Mammary epithelial cell (primary cell): ENCODE measurements around the gene TARBP1.

Experiments used
- EZH2 ChIP-seq: IDR thresholded peaks from 2 replicates; pipeline ENCODE4 v1.6.1; 2012; ENCODE audit warnings: low read length, inconsistent platforms, borderline replicate concordance
- TF ChIP-seq, protein P1 (sequence below), 2 donors: IDR thresholded peaks in 1 of 2; conservative IDR thresholded peaks in 1 of 2; 2 replicates each; pipeline ENCODE4 v1.5.1; 2011 to 2012; ENCODE audit warnings: inconsistent platforms in 2 of 2, low read length in 2 of 2, mild to moderate bottlenecking in 2 of 2, control low read depth in 1 of 2, low read depth in 1 of 2; ENCODE audit not compliant: insufficient read depth in 1 of 2; ENCODE audit errors: extremely low read depth in 1 of 2

GRCh38 chr1:234500269-234500668 lies 21.3 kb upstream of the TARBP1 start:
- TF ChIP-seq, protein P1, sequence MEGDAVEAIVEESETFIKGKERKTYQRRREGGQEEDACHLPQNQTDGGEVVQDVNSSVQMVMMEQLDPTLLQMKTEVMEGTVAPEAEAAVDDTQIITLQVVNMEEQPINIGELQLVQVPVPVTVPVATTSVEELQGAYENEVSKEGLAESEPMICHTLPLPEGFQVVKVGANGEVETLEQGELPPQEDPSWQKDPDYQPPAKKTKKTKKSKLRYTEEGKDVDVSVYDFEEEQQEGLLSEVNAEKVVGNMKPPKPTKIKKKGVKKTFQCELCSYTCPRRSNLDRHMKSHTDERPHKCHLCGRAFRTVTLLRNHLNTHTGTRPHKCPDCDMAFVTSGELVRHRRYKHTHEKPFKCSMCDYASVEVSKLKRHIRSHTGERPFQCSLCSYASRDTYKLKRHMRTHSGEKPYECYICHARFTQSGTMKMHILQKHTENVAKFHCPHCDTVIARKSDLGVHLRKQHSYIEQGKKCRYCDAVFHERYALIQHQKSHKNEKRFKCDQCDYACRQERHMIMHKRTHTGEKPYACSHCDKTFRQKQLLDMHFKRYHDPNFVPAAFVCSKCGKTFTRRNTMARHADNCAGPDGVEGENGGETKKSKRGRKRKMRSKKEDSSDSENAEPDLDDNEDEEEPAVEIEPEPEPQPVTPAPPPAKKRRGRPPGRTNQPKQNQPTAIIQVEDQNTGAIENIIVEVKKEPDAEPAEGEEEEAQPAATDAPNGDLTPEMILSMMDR (conservative IDR thresholded peaks at IDR 0.05 in 1 of 2, IDR thresholded peaks at IDR 0.05 in 1 of 2; ENCODE audit: extremely low read depth in 1 of 2, insufficient read depth in 1 of 2, low read depth in 1 of 2, low read length in 2 of 2) = no peak
- TF ChIP-seq EZH2 = no peak
